ENCODE results near the gene SCFD2. TPM values are rescaled to one million over a fixed set of nuclear protein-coding genes. Genes with fewer than 3 reads are reported as not detected.
"Not testable (repeated sequence)": the region's sequence is repeated elsewhere in the genome, so short reads cannot be mapped to it uniquely, and the experiment has no call there.

SCFD2 gene
- total and polyA plus RNA-seq, 7 experiments from 2014 or later, result 13.4 to 32.8 (median 20.8) TPM

DNA sequence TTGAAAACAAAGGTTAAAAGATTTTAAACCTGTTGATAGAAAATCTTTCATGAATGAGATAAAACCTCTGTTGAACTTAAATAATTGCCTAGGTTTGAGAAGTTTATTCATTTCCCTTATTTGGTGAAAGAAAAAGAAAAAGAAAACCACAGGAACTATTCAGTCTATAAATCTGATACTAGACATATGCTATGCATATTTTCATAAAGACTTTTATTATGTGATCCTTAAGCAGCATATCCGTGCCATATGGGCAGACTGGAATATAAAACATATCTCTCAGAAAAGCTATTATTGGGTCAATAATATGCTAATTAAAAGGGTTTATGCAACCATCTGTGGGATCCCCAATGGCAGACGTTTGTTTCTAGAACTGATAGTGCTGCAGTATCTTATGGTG lies 325.0 kb downstream of the SCFD2 start:
- Mint-ChIP-seq H3K4me3 (no peak overlapping the region), H3K36me3 (peaks cover 0 to 27% (median 21%) of the 10 kb centered on the region in 5 donors), H3K27me3 (no peaks in the 10 kb centered on the region), H3K27ac (no peak overlapping the region), H3K9me3 (peaks cover 0 to 5% (median 3%) of the 10 kb centered on the region in 11 donors), H3K4me1 (peaks cover 0 to 15% (median 3%) of the 10 kb centered on the region in 7 donors)
- Histone ChIP-seq H3K9me3 (ENCODE audit: control insufficient read depth in 2 of 3, low read length in 3 of 3) (no peaks in the 10 kb centered on the region), H3K36me3 (ENCODE audit: control insufficient read depth in 2 of 3, insufficient read depth in 3 of 3, low read length in 3 of 3) (no peaks in the 10 kb centered on the region), H3K27me3 (ENCODE audit: control insufficient read depth in 2 of 2, insufficient read depth in 2 of 2, low read length in 2 of 2) (no peaks in the 10 kb centered on the region), H3K27ac (ENCODE audit: low read depth, low read length) (no peak overlapping the region), H3K4me1 (ENCODE audit: control insufficient read depth in 2 of 2, insufficient read depth in 2 of 2, low read length in 2 of 2) (no peaks in the 10 kb centered on the region), H3K4me3 (ENCODE audit: low read length) (no peak overlapping the region)
- POLR2A ChIA-PET, result no interaction called here
- no peak for ATAC-seq
- intact Hi-C loops (cut with micrococcal nuclease), result no loop called here
- CTCF ChIA-PET, result no interaction called here
- DNase-seq, result no peak

DNA sequence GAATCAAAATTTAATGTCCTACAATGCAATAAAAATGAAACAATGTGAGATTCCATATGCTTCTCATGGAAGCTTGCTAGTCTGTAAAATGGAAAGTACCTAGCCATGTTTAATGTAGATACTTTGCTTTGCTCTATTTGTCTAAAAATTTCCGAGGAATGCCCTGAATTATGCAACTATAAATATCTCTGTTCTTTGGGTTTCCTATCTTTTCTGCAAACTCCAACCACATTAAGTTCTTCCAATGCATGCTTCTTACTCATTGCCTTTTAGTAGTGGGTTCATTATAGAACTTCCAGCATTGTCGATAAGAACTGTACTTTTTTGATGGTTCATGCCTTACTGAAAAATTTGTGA lies 325.4 kb downstream of the SCFD2 start:
- ChIA-PET CTCF (no interaction called here), POLR2A (no interaction called here)
- H3K4me1 ChIP-seq (ENCODE audit: control insufficient read depth in 2 of 2, insufficient read depth in 2 of 2, low read length in 2 of 2), result no peaks in the 10 kb centered on the region
- H3K9me3 ChIP-seq (ENCODE audit: control insufficient read depth in 2 of 3, low read length in 3 of 3), result no peaks in the 10 kb centered on the region
- DNase-seq (no peak), ATAC-seq (no peak)
- H3K27me3 ChIP-seq (ENCODE audit: control insufficient read depth in 2 of 2, insufficient read depth in 2 of 2, low read length in 2 of 2), result no peaks in the 10 kb centered on the region
- H3K27ac ChIP-seq (ENCODE audit: low read depth, low read length), result no peak overlapping the region
- Mint-ChIP-seq H3K4me3 (no peak overlapping the region), H3K36me3 (peaks cover 0 to 30% (median 24%) of the 10 kb centered on the region in 5 donors), H3K27me3 (no peaks in the 10 kb centered on the region), H3K4me1 (peaks cover 0 to 15% (median 3%) of the 10 kb centered on the region in 7 donors), H3K9me3 (peaks cover 0 to 8% (median 5%) of the 10 kb centered on the region in 11 donors), H3K27ac (no peak overlapping the region)
- intact Hi-C loops (cut with micrococcal nuclease), result no loop called here
- no peaks in the 10 kb centered on the region for H3K36me3 ChIP-seq (ENCODE audit: control insufficient read depth in 2 of 3, insufficient read depth in 3 of 3, low read length in 3 of 3)
- no peak overlapping the region for H3K4me3 ChIP-seq (ENCODE audit: low read length)

DNA sequence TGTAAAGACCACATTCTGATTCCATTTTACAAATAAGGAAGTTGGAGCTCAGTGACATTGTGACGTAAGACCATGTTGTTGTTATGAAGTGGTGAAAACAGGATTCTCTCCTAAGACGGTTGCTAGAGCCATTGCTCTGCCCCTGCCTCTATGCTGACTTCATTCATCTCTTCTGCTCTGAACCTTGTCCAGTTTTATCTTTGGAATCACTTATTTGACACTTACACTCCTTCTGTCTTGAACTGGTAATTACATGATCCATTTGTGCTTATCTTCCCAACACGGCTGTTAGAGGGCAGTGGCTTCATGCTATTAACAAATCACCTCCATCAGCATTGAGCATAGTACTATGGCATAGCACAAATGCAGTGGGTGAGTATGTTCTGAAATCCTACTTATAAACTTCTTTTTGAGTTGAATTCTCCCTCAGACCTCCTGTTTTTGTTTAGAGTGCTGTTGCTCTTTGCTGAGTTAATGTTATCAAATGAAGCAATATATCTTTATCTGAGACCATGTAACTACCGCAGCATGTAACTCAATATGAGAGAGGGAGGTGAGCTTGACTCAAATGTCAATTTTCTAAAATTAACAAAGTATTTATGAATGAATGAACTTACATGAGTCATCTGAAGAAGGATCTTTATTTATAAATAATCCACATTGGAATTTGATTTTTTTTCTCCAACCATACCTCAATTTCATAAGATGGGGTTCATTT lies 326.0 kb downstream of the SCFD2 start:
- H3K4me3 Mint-ChIP-seq, result no peak overlapping the region
- no peak for DNase-seq
- H3K36me3 ChIP-seq (ENCODE audit: control insufficient read depth in 2 of 3, insufficient read depth in 3 of 3, low read length in 3 of 3), result no peaks in the 10 kb centered on the region
- peak; percentile 54 for ATAC-seq
- no peak overlapping the region for H3K27ac ChIP-seq (ENCODE audit: low read depth, low read length)
- H3K27me3 ChIP-seq (ENCODE audit: control insufficient read depth in 2 of 2, insufficient read depth in 2 of 2, low read length in 2 of 2), result no peaks in the 10 kb centered on the region
- no peaks in the 10 kb centered on the region for H3K27me3 Mint-ChIP-seq
- H3K36me3 Mint-ChIP-seq, result peaks cover 0 to 36% (median 26%) of the 10 kb centered on the region in 5 donors
- ChIA-PET CTCF (no interaction called here), POLR2A (no interaction called here)
- intact Hi-C loops (cut with micrococcal nuclease), result no loop called here
- no peak overlapping the region for H3K27ac Mint-ChIP-seq
- H3K9me3 ChIP-seq (ENCODE audit: control insufficient read depth in 2 of 3, low read length in 3 of 3), result no peaks in the 10 kb centered on the region
- H3K4me3 ChIP-seq (ENCODE audit: low read length), result no peak overlapping the region
- H3K4me1 Mint-ChIP-seq, result peaks cover 0 to 15% (median 3%) of the 10 kb centered on the region in 7 donors
- no peaks in the 10 kb centered on the region for H3K4me1 ChIP-seq (ENCODE audit: control insufficient read depth in 2 of 2, insufficient read depth in 2 of 2, low read length in 2 of 2)
- H3K9me3 Mint-ChIP-seq, result peaks cover 0 to 14% (median 9%) of the 10 kb centered on the region in 11 donors

DNA sequence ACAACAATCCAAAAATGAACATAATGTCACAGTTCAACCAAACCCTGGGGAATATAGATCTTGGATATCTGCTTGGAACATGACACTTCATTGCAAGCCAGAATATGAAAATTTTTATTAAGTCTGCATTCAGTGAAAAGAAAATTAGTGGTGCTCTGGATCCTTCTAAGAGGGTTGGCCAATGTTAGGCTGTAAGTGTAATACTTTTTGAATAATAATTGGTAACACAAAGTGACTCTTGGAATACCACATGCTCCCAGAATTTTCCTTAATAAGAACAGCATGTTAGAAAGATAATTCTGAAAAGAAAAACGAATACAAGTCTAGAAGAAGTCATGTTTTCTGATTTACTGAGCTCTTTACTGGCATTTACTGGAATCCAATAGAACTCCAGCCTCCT lies 328.0 kb downstream of the SCFD2 start:
- no peak overlapping the region for H3K4me3 ChIP-seq (ENCODE audit: low read length)
- intact Hi-C loops (cut with micrococcal nuclease), result no loop called here
- ChIA-PET CTCF (no interaction called here), POLR2A (no interaction called here)
- DNase-seq, result no peak
- H3K27ac ChIP-seq (ENCODE audit: low read depth, low read length), result no peak overlapping the region
- H3K9me3 Mint-ChIP-seq, result peaks cover 0 to 32% (median 23%) of the 10 kb centered on the region in 11 donors
- peaks cover 10 to 50% (median 46%) of the 10 kb centered on the region in 5 donors for H3K36me3 Mint-ChIP-seq
- H3K4me3 Mint-ChIP-seq, result no peak overlapping the region
- H3K36me3 ChIP-seq (ENCODE audit: control insufficient read depth in 2 of 3, insufficient read depth in 3 of 3, low read length in 3 of 3), result no peaks in the 10 kb centered on the region
- no peaks in the 10 kb centered on the region for H3K27me3 Mint-ChIP-seq
- no peaks in the 10 kb centered on the region for H3K4me1 ChIP-seq (ENCODE audit: control insufficient read depth in 2 of 2, insufficient read depth in 2 of 2, low read length in 2 of 2)
- no peaks in the 10 kb centered on the region for H3K27me3 ChIP-seq (ENCODE audit: control insufficient read depth in 2 of 2, insufficient read depth in 2 of 2, low read length in 2 of 2)
- no peak for ATAC-seq
- peaks cover 6 to 29% (median 10%) of the 10 kb centered on the region in 7 donors for H3K4me1 Mint-ChIP-seq
- H3K9me3 ChIP-seq (ENCODE audit: control insufficient read depth in 2 of 3, low read length in 3 of 3), result no peaks in the 10 kb centered on the region
- H3K27ac Mint-ChIP-seq, result no peak overlapping the region

DNA sequence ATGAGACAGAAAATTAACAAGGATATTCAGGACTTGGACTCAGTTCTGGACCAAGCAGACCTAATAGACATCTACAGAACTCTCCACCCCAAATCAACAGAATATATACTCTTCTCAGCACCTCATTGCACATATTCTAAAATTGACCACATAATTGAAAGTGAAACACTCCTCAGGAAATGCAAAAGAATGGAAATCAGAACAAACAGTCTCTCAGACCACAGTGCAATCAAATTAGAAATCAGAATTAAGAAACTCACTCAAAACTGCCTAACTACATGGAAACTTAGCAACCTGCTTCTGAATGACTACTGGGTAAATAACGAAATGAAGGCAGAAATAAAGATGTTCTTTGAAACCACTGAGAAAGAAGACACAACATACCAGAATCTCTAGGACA lies 333.0 kb downstream of the SCFD2 start:
- Mint-ChIP-seq H3K36me3 (peaks cover 13 to 58% (median 49%) of the 10 kb centered on the region in 5 donors), H3K4me3 (peak overlapping the region in 2 of 10 donors; percentile 2 to 4), H3K4me1 (peaks cover 4 to 18% (median 14%) of the 10 kb centered on the region in 7 donors), H3K9me3 (peaks cover 0 to 47% (median 27%) of the 10 kb centered on the region in 11 donors), H3K27ac (peak overlapping the region in 1 of 9 donors; percentile 54)
- H3K27me3 Mint-ChIP-seq; H3K27me3 ChIP-seq (ENCODE audit: control insufficient read depth in 2 of 2, insufficient read depth in 2 of 2, low read length in 2 of 2); ATAC-seq; DNase-seq; CTCF ChIA-PET; H3K36me3 ChIP-seq (ENCODE audit: control insufficient read depth in 2 of 3, insufficient read depth in 3 of 3, low read length in 3 of 3); H3K27ac ChIP-seq (ENCODE audit: low read depth, low read length); H3K4me3 ChIP-seq (ENCODE audit: low read length); H3K9me3 ChIP-seq (ENCODE audit: control insufficient read depth in 2 of 3, low read length in 3 of 3); intact Hi-C loops (cut with micrococcal nuclease); H3K4me1 ChIP-seq (ENCODE audit: control insufficient read depth in 2 of 2, insufficient read depth in 2 of 2, low read length in 2 of 2); POLR2A ChIA-PET: not testable (repeated sequence)

DNA sequence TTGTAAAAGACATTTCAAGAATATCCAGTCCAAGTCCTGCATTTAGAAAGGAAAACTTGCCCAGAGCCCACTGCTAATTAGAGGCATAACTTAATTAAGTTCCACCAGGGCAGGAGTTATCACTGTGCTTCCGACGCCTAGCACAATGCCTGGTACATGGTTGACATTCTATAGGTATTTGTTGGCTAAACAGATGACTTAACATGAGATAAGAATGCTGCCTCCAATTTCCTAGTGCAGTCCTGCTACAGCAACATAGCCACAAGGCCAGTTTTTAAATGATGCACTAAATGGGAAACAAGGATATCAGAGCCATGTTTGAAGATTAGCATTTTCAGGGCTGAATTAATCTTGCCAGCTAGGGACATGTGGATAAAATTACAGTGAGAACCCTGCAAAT lies 339.6 kb downstream of the SCFD2 start:
- Histone ChIP-seq H3K4me3 (ENCODE audit: low read length) (no peak overlapping the region), H3K9me3 (ENCODE audit: control insufficient read depth in 2 of 3, low read length in 3 of 3) (no peaks in the 10 kb centered on the region), H3K4me1 (ENCODE audit: control insufficient read depth in 2 of 2, insufficient read depth in 2 of 2, low read length in 2 of 2) (no peaks in the 10 kb centered on the region), H3K27me3 (ENCODE audit: control insufficient read depth in 2 of 2, insufficient read depth in 2 of 2, low read length in 2 of 2) (no peaks in the 10 kb centered on the region), H3K27ac (ENCODE audit: low read depth, low read length) (no peak overlapping the region), H3K36me3 (ENCODE audit: control insufficient read depth in 2 of 3, insufficient read depth in 3 of 3, low read length in 3 of 3) (no peaks in the 10 kb centered on the region)
- ATAC-seq (no peak), DNase-seq (no peak)
- ChIA-PET POLR2A (no interaction called here), CTCF (no interaction called here)
- Mint-ChIP-seq H3K4me1 (peaks cover 0 to 9% (median 0%) of the 10 kb centered on the region in 7 donors), H3K27me3 (no peaks in the 10 kb centered on the region), H3K27ac (no peak overlapping the region), H3K36me3 (peaks cover 0 to 32% (median 14%) of the 10 kb centered on the region in 5 donors), H3K9me3 (peaks cover 0 to 3% (median 0%) of the 10 kb centered on the region in 11 donors), H3K4me3 (no peak overlapping the region)
- intact Hi-C loops (cut with micrococcal nuclease), result no loop called here

DNA sequence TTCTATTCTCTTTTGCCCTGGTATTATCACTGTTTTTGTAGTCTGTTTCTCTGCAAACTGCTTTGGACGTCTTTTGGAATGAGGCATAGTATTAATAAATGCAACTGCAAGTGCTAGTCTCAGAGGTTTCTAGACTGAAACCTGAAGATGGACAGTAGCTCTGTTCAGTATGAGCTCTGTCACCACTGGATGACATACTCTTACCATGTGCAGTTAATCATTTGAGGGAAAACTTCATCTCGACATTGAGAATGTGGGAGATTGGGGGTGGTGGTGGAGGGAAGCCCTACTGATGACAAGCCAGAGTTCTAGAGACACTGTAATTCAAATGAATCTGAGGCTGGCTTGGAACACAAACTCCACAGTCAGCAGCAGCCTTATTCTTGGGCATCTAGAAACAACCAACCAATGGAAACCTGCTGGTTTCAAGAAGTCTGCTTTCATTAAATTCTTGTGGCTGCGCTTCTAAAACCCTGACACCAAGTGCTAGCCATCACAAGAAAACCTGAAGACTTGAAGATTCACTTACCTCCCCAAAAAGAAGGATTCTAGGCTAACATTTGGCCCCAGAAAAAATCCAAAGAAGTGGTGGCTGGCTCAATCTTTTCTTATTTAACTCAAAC lies 342.1 kb downstream of the SCFD2 start:
- Histone ChIP-seq H3K27ac (ENCODE audit: low read depth, low read length) (no peak overlapping the region), H3K4me3 (ENCODE audit: low read length) (no peak overlapping the region), H3K9me3 (ENCODE audit: control insufficient read depth in 2 of 3, low read length in 3 of 3) (no peaks in the 10 kb centered on the region), H3K4me1 (ENCODE audit: control insufficient read depth in 2 of 2, insufficient read depth in 2 of 2, low read length in 2 of 2) (no peaks in the 10 kb centered on the region), H3K36me3 (ENCODE audit: control insufficient read depth in 2 of 3, insufficient read depth in 3 of 3, low read length in 3 of 3) (no peaks in the 10 kb centered on the region), H3K27me3 (ENCODE audit: control insufficient read depth in 2 of 2, insufficient read depth in 2 of 2, low read length in 2 of 2) (no peaks in the 10 kb centered on the region)
- peaks cover 0 to 11% (median 0%) of the 10 kb centered on the region in 7 donors for H3K4me1 Mint-ChIP-seq
- ChIA-PET CTCF (no interaction called here), POLR2A (no interaction called here)
- H3K36me3 Mint-ChIP-seq, result peaks cover 0 to 28% (median 14%) of the 10 kb centered on the region in 5 donors
- no peaks in the 10 kb centered on the region for H3K27me3 Mint-ChIP-seq
- no peak overlapping the region for H3K4me3 Mint-ChIP-seq
- ATAC-seq, result no peak
- DNase-seq, result no peak
- intact Hi-C loops (cut with micrococcal nuclease), result no loop called here
- no peak overlapping the region for H3K27ac Mint-ChIP-seq
- no peaks in the 10 kb centered on the region for H3K9me3 Mint-ChIP-seq

All from naive thymus-derived CD4-positive, alpha-beta T cell (primary cell).